Activated CD4-positive, alpha-beta T cell treated with anti-CD3 and anti-CD28 coated beads for 4 hours (primary cell): Measurements from ENCODE around the gene RNF10.
A peak's percentile ranks its signal among the peaks of the same experiment; 100 is the strongest.
"Not testable (repeated sequence)": the region's sequence is repeated elsewhere in the genome, so short reads cannot be mapped to it uniquely, and the experiment has no call there.

ENCODE experiments used
- DNase-seq, 2 donors: peaks; one replicate each; pipeline ENCODE4 v3.0.0-alpha.2; 2020

RNF10 gene

DNA sequence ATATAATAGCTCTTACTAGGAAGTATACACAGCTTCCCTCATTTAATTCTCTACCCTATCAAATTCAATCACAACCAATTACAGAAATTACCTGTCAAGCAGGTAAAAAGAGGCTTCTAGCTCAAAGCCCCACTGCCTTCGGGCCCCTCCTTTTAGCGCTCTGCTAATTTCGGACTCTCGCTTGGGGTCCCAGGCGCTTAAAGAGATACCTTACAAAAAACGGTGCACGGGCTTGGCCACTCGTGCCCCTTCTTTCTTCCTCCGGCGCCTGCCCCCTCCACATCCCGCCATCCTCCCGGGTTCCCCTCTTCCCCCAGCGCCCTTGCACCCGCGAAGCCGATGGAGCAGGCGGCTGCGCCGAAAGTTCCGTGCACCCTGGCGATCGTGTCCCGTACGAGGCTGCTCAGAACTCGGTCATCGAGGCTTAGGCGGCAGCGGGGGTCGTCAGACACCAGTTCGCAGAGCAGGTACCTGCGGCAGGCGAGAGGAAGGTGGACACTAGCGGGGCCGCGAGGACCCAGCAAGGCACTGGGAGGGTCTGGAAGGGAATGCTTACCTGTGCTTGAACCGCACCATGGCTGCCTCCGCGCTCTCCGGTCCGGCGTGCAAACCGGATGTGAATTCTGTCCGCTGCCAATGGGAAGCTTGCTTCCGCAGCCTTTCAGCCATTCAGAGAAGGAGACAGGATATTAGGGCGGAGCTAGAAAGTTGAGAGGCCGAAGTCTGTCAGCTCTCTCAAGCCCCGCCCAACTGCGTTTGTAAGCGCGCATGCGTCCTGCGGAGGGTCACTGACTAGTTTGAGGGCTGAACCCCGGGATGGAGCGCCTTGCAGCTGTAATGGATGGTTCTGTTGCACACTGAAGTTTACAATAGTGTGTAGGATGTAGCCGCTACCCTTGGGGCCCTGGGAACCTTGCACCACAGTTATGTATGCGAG, 46.9 kb downstream of the RNF10 start, which contains the start of gene POP5:
POP5 (minus strand) TSS at position 616 of the 937 bp plus-strand sequence; CDS start at position 576, 40 bp downstream.
- peak; percentile 89 to 90 for DNase-seq

DNA sequence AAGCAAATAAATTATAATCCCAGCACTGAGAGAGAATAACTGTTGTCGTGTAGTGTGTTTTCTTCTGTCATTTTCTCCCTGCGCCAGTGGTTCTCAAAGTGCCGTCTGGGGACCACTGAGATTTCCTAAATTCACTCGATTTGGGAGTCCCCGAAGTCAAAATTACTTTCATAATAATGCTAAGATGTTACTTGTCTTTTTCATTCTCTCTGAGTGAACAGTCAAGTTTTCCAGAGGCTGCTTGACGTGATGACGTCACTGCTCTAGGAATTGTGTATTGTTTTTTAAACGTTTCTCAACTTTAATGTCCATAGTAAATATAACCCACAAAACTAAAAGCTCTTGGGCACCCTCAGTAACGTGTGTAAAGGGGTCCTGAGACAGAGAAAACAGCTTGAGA, 47.8 kb downstream of the RNF10 start:
- DNase-seq, result peak in 1 of 2 donors; percentile 8

GRCh38 chr12:120583478-120584030, 49.4 kb downstream of the RNF10 start:
- DNase-seq, result peak; percentile 82

DNA sequence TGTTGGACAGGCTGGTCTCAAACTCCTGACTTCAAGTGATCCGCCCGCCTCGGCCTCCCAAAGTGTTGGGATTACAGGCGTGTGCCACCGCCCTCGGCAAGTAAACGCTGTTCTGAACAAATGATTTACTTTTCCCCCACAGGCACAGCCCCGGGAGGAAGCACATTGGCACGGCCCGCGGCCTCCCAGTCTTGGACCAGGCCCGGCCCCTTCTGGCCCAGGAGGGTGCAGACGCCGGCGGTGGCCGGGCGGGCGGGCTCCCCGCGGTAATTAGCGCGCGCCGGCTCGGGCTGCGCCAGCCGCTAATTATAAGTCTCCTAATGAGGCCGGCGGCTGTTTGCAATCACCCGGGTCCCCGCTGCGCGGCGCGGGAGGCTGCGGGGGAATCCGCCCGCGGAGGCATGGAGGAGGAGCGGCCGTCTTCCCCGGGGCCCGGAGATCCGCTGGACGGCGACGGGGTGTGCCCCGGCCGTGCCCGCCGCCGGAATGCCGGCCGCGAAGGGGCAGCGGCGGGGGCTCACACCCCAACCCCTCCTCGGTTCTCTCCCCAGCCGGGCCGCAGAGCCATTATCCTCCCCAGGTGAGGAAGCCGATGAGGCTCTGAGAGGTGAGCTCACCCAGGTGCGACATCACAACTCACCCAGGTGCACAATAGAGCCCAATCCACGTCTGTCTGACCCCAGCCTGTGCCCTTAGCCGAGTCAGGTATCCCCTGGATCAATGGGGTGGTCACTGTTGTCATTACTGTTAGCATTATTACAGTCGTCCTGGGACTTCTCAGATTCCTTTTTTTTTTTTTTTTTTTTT, 50.4 kb downstream of the RNF10 start:
- peak; percentile 56 to 57 for DNase-seq

- DNase-seq, result no peak
These were observed 52.0 kb downstream of the RNF10 start for GRCh38 chr12:120586206-120586605.

GRCh38 chr12:120586860-120587259, 52.7 kb downstream of the RNF10 start:
- DNase-seq, result no peak

GRCh38 chr12:120588371-120588770, 54.2 kb downstream of the RNF10 start:
- no peak for DNase-seq

GRCh38 chr12:120588948-120589930, 55.1 kb downstream of the RNF10 start:
- DNase-seq, result no peak

DNA sequence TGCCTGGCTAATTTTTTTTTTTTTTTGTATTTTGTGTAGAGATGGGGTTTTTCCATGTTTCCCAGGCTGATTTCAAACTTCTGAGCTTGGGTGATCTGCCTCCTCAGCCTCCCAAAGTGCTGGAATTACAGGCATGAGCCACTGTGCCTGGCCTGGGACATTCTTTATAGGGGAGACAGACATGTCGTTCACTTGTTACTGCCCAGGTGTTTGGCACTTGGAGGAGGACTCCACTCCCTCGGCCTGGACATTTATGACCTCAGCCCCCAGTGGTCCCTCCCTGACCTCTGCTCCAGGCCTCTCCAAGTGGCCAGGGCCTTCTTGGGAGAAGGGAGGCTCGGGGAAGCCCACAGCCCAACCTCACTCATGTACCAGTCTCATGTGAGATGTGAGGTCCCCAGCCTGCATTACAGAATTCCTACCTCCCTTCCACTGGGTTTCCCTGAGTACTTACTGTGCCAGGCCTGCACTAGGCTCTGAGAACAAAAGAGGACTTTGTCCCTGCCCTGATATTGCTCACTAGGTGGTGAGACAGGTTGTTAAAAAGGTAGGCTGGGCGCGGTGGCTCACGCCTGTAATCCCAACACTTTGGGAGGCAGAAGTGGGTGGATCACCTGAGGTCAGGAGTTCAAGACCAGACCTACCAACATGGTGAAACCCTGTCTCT, 56.7 kb downstream of the RNF10 start:
- DNase-seq, result no peak

- DNase-seq, result no peak
These were observed 58.2 kb downstream of the RNF10 start for GRCh38 chr12:120592121-120593049.

DNA sequence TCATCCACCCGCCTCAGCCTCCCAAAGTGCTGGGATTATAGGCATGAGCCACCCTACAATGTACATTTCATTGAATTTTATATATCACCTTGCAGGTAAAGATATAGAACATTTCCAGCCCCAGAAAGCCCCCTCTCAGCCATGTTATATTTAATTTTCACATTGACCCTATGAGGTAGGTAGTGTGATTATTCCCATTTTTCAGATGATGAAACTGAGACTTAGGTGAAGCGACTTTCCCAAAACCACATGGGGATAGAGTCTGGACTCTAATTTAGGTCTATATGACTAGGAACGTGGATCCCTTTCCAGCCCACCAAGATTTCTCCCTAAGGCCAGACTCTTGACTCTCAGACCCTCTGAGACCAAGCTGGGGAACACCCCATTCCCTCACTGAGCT, 62.7 kb downstream of the RNF10 start:
- no peak for DNase-seq

DNA sequence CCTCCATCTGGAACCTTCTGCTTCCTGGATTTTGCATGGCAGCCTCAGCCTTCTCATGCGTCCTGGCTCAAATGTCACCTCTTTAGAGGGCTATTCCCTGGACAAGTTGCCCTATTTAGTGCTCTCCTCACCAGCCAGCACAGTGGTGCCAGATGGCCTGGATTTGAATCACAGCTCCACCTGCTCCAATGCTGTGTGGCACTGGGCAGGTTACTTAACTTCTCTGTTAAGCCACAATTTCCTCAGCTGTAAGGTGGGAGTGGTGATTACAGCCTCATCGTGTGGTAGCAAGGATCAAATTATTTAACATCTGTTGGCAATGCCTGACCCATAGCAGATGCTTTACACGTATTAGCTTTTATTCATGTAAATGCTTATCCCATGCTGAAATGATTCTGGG, 63.7 kb downstream of the RNF10 start:
- no peak for DNase-seq

DNA sequence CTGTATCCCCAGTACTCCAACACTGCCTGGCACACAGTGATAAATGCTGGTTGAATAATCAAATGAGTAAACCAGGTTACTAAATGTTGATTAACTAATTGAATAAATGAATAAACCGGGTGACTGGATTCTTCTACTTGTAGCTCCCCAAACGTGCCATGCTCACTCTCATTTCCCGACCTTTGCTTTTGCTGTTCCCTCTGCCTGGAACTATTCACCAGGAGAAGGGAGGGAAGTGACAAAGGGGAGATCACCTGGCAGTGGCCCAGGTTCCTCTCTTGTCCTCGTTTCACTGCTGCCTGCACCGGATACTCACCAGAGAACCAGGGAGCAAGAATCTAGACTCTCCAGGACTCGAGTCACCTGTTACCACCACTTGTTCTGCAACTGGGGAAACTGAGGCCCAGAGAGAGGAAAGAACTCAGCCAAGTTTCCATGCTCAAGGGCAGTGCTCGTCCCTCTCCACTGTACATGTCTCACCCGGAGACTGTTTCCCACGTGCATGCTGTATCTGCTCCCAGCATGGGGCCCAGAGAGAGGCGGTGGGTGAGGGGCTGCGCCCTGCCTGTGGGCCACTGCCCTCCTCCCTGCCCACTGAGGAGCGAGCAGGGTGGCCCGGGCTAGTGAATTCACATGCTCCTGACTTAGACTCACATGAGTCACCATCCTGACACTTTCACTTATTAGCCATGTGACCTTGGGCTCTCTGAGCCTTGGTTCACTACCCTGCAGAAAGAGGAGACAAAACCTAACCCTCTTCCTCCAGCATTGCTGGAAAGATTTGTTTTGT, 64.7 kb downstream of the RNF10 start:
- no peak for DNase-seq

- DNase-seq, result no peak
These were observed 65.8 kb downstream of the RNF10 start for GRCh38 chr12:120599672-120600552.

GRCh38 chr12:120602416-120602815, 68.3 kb downstream of the RNF10 start:
- DNase-seq, result not testable (repeated sequence)

DNA sequence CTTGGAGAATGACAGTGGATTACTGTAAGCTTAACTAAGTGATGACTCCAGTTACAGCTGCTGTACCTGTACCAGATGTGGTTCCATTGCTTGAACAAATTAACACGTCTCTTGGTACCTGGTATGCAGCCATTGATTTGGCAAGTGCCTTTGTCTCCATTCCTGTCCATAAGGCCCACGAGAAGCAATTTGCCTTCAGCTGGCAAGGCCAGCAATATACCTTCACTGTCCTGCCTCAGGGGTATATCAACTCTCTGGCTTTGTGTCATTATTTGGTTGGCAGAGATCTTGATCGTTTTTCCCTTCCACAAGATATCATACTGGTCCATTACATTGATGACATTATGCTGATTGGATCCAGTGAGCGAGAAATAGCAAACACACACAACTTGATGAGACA, 76.4 kb downstream of the RNF10 start:
- no peak for DNase-seq

- not testable (repeated sequence) for DNase-seq
These were observed 77.4 kb downstream of the RNF10 start for GRCh38 chr12:120611534-120611933.

GRCh38 chr12:120614848-120615247, 80.7 kb downstream of the RNF10 start:
- DNase-seq, result no peak
